Fibroblast of lung (primary cell): ENCODE data around the gene TMUB1. TPM values are rescaled to one million over a fixed set of nuclear protein-coding genes. Genes with fewer than 3 reads are reported as not detected.

Experiments used
- DNase-seq, 2 donors: peaks; one replicate each; pipeline versions ENCODE4 v3.0.0 to v3.0.0-alpha.2; 2010; ENCODE audit warnings: low read depth in 2 of 2
- H2AFZ ChIP-seq: 2 replicates; pipeline ENCODE4 v1.5.1; 2012; ENCODE audit warnings: low read length, control low read depth, inconsistent platforms
- H3K27ac ChIP-seq: 2 replicates; pipeline ENCODE4 v1.5.1; 2011; ENCODE audit warnings: low read length, control low read depth; ENCODE audit not compliant: insufficient read depth
- H3K27me3 ChIP-seq: 2 replicates; pipeline ENCODE4 v1.5.1; 2011; ENCODE audit warnings: mild to moderate bottlenecking, low read length; ENCODE audit not compliant: control insufficient read depth, insufficient read depth
- H3K36me3 ChIP-seq: 2 replicates; pipeline ENCODE4 v1.5.1; 2011; ENCODE audit warnings: low read length; ENCODE audit not compliant: control insufficient read depth, insufficient read depth
- H3K4me1 ChIP-seq: 2 replicates; pipeline ENCODE4 v1.5.1; 2011; ENCODE audit warnings: low read length; ENCODE audit not compliant: control insufficient read depth, insufficient read depth; ENCODE audit errors: extremely low read depth
- H3K4me2 ChIP-seq: 2 replicates; pipeline ENCODE4 v1.5.1; 2011; ENCODE audit warnings: low read length, control low read depth; ENCODE audit not compliant: insufficient read depth; ENCODE audit errors: extremely low read depth
- H3K4me3 ChIP-seq, 4 experiments: fragments of 200-600 bp in 1 of 4; sonication (generic) in 1 of 4; replicated peaks in 1 of 4; 2 replicates each; pipeline ENCODE4 v1.5.1; 2011 to 2016; ENCODE audit warnings: low read length in 4 of 4, low read depth in 3 of 4, mild to moderate bottlenecking in 3 of 4, control low read depth in 2 of 4, inconsistent platforms in 1 of 4, mixed read lengths in 1 of 4; ENCODE audit not compliant: insufficient read depth in 1 of 4; ENCODE audit errors: control extremely low read depth in 1 of 4
- H3K79me2 ChIP-seq: 2 replicates; pipeline ENCODE4 v1.5.1; 2012; ENCODE audit warnings: mild to moderate bottlenecking, low read length, inconsistent platforms; ENCODE audit not compliant: control insufficient read depth, insufficient read depth
- H3K9ac ChIP-seq: 2 replicates; pipeline ENCODE4 v1.5.1; 2011; ENCODE audit warnings: mild to moderate bottlenecking, low read length, control low read depth; ENCODE audit not compliant: insufficient read depth
- H3K9me3 ChIP-seq: 2 replicates; pipeline ENCODE4 v1.5.1; 2012; ENCODE audit warnings: low read depth, low read length; ENCODE audit not compliant: control insufficient read depth, insufficient read depth
- H4K20me1 ChIP-seq: 2 replicates; pipeline ENCODE4 v1.5.1; 2011; ENCODE audit warnings: low read length; ENCODE audit not compliant: control insufficient read depth, insufficient read depth; ENCODE audit errors: extremely low read depth
- EZH2 ChIP-seq: IDR thresholded peaks from 2 replicates; pipeline ENCODE4 v1.5.1; 2012; ENCODE audit warnings: low read length, control low read depth, mild to moderate bottlenecking; ENCODE audit errors: missing control alignments
- polyA plus RNA-seq, 2 donors: library from polyadenylated mRNA; depleted of rRNA in 1 of 2; stranded (reverse) in 1 of 2; unstranded in 1 of 2; fragments of >200 nt; gene quantifications; 2 replicates each; pipeline ENCODE4 v1.2.1, GENCODE V29; 2011 to 2012; ENCODE audit warnings: missing spikeins in 1 of 2
- total RNA-seq: library from RNA; depleted of rRNA; stranded (reverse); fragments of >200 nt; gene quantifications from 2 replicates; pipeline ENCODE4 v1.2.1, GENCODE V29; 2014
- TF ChIP-seq, protein P1 (sequence below), 2 donors: IDR thresholded peaks in 1 of 2; conservative IDR thresholded peaks in 1 of 2; 1 replicate in 1 of 2; 2 replicates in 1 of 2; pipeline ENCODE4 v1.5.1; 2011 to 2012; ENCODE audit warnings: low read length in 2 of 2, control low read depth in 1 of 2, inconsistent platforms in 1 of 2, low read depth in 1 of 2, mild to moderate bottlenecking in 1 of 2

TMUB1 gene
- total and polyA plus RNA-seq, 2 donors (not counting 1 experiment from before 2014, with no cell fraction given), result 11.9 to 20.3 TPM

DNA sequence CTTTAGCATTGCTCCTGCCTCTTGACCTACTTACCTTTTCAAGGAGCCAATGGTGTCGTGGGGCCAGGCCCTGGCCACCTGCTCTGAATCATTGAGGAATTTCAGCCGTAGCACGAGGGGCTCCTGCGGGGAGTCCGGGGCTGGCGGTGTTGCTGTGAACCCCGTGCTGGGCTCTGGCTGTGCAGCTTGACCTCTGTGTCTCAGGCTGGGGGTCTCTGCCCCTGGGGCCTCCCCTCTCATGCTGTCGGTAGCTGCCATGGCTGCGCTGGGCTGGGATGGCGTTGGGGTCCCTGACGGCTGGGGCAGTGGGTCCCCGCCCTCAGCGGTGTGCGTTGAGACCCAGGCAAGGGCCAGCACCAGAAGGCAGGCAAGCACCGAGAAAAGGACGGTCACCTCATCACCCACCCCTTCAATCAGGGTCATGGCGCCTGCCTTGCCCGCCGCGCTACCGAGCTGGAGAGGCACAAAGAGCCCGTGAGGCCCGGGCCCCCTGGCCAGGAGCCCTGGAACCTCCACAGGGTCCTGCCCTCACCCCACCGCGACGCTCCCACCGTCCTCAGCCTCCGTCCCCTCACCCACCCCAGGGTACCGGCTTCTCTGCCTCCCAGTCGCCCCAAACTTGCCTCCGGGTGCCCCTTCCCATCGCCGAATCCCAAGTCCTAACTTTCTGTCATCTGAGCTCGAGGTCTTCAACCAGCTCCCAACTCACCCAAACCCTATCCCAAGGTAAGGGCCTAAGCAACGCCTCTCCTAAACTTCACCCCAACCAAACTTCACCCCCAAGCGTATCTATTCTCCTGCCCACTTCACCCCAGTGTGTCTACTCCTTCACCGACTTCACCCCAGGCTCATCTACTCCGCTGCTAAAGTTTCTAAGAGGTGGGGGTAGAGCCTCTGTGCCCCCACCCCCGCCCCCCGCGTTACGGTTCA lies 887 bp downstream of the TMUB1 start:
- no peak for DNase-seq
- Histone ChIP-seq H4K20me1 (no peaks in the 10 kb centered on the region), H3K4me3 (peak overlapping the region; percentile 63 to 94 (median 77)), H3K36me3 (peaks cover 9% of the 10 kb centered on the region), H3K4me1 (peaks cover 28% of the 10 kb centered on the region), H3K4me2 (peak overlapping the region; percentile 81), H3K27ac (peak overlapping the region; percentile 91), H3K79me2 (peaks cover 34% of the 10 kb centered on the region), H3K9me3 (no peaks in the 10 kb centered on the region), H2AFZ (no peak overlapping the region), H3K9ac (peak overlapping the region; percentile 65), H3K27me3 (no peaks in the 10 kb centered on the region)
- TF ChIP-seq, protein P1, sequence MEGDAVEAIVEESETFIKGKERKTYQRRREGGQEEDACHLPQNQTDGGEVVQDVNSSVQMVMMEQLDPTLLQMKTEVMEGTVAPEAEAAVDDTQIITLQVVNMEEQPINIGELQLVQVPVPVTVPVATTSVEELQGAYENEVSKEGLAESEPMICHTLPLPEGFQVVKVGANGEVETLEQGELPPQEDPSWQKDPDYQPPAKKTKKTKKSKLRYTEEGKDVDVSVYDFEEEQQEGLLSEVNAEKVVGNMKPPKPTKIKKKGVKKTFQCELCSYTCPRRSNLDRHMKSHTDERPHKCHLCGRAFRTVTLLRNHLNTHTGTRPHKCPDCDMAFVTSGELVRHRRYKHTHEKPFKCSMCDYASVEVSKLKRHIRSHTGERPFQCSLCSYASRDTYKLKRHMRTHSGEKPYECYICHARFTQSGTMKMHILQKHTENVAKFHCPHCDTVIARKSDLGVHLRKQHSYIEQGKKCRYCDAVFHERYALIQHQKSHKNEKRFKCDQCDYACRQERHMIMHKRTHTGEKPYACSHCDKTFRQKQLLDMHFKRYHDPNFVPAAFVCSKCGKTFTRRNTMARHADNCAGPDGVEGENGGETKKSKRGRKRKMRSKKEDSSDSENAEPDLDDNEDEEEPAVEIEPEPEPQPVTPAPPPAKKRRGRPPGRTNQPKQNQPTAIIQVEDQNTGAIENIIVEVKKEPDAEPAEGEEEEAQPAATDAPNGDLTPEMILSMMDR (conservative IDR thresholded peaks at IDR 0.05 in 1 of 2, IDR thresholded peaks at IDR 0.05 in 1 of 2; ENCODE audit: low read depth in 1 of 2, low read length in 2 of 2), result no peak
- TF ChIP-seq EZH2, result no peak

- H2AFZ ChIP-seq, result no peak overlapping the region
- DNase-seq, result peak in 1 of 2 donors; percentile 34
- peaks cover 16% of the 10 kb centered on the region for H3K36me3 ChIP-seq
Observed at GRCh38 chr7:151081170-151082101, 1.9 kb downstream of the TMUB1 start.

More at GRCh38 chr7:151081170-151082101, 1.9 kb downstream of the TMUB1 start:
- Histone ChIP-seq H3K4me1 (peaks cover 28% of the 10 kb centered on the region), H3K4me3 (peak overlapping the region; percentile 28 to 94 (median 78)), H3K79me2 (peaks cover 28% of the 10 kb centered on the region), H3K4me2 (peak overlapping the region; percentile 81), H3K27ac (peak overlapping the region; percentile 91), H3K27me3 (no peaks in the 10 kb centered on the region), H4K20me1 (no peaks in the 10 kb centered on the region), H3K9ac (peak overlapping the region; percentile 66), H3K9me3 (no peaks in the 10 kb centered on the region)
- no peak for TF ChIP-seq EZH2
- TF ChIP-seq, protein P1 (conservative IDR thresholded peaks at IDR 0.05 in 1 of 2, IDR thresholded peaks at IDR 0.05 in 1 of 2; ENCODE audit: low read depth in 1 of 2, low read length in 2 of 2), result no peak
